VCaP (cell line): ENCODE data around the gene LRRC45.

Source experiments
- H3K27ac ChIP-seq: fragments of 450-650 bp; 2 replicates; pipeline ENCODE4 v1.5.1; 2017
- CTCF ChIP-seq: fragments of 450-650 bp; conservative IDR thresholded peaks from 2 replicates; pipeline ENCODE4 v1.5.1; 2017; ENCODE audit warnings: mild to moderate bottlenecking, moderate library complexity

LRRC45 gene

GRCh38 chr17:82053556-82054263, 30.6 kb downstream of the LRRC45 start:
- peak overlapping the region; percentile 1 for H3K27ac ChIP-seq
- TF ChIP-seq CTCF: no peak

GRCh38 chr17:82054351-82055022, 31.4 kb downstream of the LRRC45 start:
- TF ChIP-seq CTCF: no peak
- peak overlapping the region; percentile 1; the same call in 1 of the 2 replicates for H3K27ac ChIP-seq

- no peak for TF ChIP-seq CTCF
Measured at GRCh38 chr17:82055023-82055964, 32.2 kb downstream of the LRRC45 start.

GRCh38 chr17:82055965-82056728, 33.0 kb downstream of the LRRC45 start:
- TF ChIP-seq CTCF: no peak

More at GRCh38 chr17:82055023-82055964, 32.2 kb downstream of the LRRC45 start:
- peak overlapping the region; percentile 95 for H3K27ac ChIP-seq

GRCh38 chr17:82056729-82057621, 33.9 kb downstream of the LRRC45 start:
- TF ChIP-seq CTCF: no peak
- peak overlapping the region; percentile 95 for H3K27ac ChIP-seq

More at GRCh38 chr17:82055965-82056728, 33.0 kb downstream of the LRRC45 start:
- peak overlapping the region; percentile 95 for H3K27ac ChIP-seq

GRCh38 chr17:82058230-82058854, 35.2 kb downstream of the LRRC45 start:
- H3K27ac ChIP-seq: peak overlapping the region; percentile 95
- no peak for TF ChIP-seq CTCF
